ENCODE data around the gene VPS25. TPM values are rescaled to one million over a fixed set of nuclear protein-coding genes. Genes with fewer than 3 reads are reported as not detected.

The VPS25 gene
- total and polyA plus RNA-seq, 11 donors = 32.7 to 88.4 (median 37.9) TPM

DNA sequence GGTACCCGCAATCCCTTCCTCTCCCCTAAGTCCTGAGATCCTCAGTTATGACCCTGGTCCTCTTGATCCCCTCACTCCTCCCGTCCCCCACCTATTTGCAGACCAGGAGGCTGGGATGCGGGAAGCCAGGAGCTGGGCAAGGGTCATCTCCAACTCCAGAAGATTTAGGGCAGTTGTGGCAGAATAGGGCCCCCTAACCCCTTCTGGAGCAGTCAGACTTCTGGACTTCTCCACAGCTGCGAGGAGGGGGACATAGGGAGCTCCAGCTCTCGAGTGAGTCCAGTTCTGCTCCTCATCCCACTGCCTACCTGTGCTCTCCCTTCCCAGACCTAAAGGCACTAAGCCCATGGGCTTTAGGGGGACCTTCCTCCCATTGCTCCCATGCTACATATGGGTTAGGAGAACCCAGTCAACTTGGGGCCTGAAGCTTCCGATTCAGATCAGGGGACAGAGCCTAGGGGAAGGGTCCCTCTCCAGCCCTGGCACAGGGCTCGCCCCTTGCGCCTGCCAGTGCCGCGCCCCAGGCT, 8.5 kb downstream of the VPS25 start:
- Histone ChIP-seq H3K4me1 (peaks cover 0 to 32% (median 12%) of the 10 kb centered on the region in 12 donors), H3K9me3 (no peaks in the 10 kb centered on the region), H3K4me3 (no peak overlapping the region), H3K36me3 (peaks cover 0 to 31% (median 29%) of the 10 kb centered on the region in 9 donors), H3K27ac (no peak overlapping the region), H3K27me3 (peaks cover 26 to 70% (median 60%) of the 10 kb centered on the region in 9 donors)
- TF ChIP-seq POLR2A (IDR thresholded peaks at IDR 0.05) = no peak
- TF ChIP-seq, protein P1, sequence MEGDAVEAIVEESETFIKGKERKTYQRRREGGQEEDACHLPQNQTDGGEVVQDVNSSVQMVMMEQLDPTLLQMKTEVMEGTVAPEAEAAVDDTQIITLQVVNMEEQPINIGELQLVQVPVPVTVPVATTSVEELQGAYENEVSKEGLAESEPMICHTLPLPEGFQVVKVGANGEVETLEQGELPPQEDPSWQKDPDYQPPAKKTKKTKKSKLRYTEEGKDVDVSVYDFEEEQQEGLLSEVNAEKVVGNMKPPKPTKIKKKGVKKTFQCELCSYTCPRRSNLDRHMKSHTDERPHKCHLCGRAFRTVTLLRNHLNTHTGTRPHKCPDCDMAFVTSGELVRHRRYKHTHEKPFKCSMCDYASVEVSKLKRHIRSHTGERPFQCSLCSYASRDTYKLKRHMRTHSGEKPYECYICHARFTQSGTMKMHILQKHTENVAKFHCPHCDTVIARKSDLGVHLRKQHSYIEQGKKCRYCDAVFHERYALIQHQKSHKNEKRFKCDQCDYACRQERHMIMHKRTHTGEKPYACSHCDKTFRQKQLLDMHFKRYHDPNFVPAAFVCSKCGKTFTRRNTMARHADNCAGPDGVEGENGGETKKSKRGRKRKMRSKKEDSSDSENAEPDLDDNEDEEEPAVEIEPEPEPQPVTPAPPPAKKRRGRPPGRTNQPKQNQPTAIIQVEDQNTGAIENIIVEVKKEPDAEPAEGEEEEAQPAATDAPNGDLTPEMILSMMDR (IDR thresholded peaks at IDR 0.05) = no peak
- DNase-seq (no peak), ATAC-seq (no peak)
- WGBS, 4 donors = 31 to 58% (median 45%) methylated on average over 5 to 10 of the region's 10 CpGs
- intact Hi-C loops (cut with DNase I) = no loop called here

DNA sequence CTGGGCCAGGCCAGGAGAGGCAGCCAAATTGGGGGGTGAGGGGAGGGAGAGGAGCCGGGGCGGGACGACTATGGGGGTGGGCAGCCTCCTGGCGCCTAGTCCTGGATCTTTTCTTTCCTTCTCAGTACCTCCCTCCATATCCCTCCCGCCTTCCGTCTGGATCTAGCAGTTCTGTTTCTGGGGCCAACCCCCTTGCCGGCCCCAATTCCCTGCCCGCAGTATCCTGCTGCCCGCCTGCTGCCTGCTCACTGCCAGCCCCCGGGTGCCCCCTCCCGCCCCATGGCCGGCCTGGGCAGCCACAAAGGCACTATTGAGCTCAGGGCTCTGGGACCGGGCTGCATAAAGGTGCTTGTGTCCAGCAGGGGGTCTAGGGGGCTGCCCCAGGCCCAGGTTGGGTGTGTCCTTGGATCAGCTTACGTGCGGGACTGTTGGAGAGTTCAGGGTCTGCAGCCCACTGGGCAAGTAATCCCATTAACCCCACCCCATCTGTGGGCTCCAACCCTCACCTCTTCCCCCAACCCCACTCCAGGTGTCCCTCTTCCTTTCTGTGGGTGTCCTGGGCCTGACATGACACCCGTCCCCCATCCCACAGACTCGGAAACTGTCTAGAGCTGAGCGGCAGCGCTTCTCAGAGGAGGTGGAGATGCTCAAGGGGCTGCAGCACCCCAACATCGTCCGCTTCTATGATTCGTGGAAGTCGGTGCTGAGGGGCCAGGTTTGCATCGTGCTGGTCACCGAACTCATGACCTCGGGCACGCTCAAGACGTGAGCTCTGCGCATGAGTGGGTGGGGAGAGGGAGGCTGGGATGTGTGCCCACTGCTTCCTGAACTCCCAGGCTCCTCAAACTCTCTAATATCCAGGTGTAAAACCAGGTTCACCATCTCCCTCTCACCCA, 9.2 kb downstream of the VPS25 start:
- no peak overlapping the region for H3K27ac ChIP-seq
- no peak overlapping the region for H3K4me3 ChIP-seq
- H3K9me3 ChIP-seq = no peaks in the 10 kb centered on the region
- H3K4me1 ChIP-seq = peaks cover 0 to 32% (median 12%) of the 10 kb centered on the region in 12 donors
- TF ChIP-seq, protein P1 (IDR thresholded peaks at IDR 0.05) = no peak
- no peak for TF ChIP-seq POLR2A (IDR thresholded peaks at IDR 0.05)
- peaks cover 26 to 76% (median 63%) of the 10 kb centered on the region in 9 donors for H3K27me3 ChIP-seq
- intact Hi-C loops (cut with DNase I) = no loop called here
- ATAC-seq (no peak), DNase-seq (no peak)
- 28 to 66% (median 31%) methylated on average over 25 to 29 of the region's 29 CpGs for WGBS, 4 donors
- peaks cover 0 to 23% (median 22%) of the 10 kb centered on the region in 9 donors for H3K36me3 ChIP-seq

DNA sequence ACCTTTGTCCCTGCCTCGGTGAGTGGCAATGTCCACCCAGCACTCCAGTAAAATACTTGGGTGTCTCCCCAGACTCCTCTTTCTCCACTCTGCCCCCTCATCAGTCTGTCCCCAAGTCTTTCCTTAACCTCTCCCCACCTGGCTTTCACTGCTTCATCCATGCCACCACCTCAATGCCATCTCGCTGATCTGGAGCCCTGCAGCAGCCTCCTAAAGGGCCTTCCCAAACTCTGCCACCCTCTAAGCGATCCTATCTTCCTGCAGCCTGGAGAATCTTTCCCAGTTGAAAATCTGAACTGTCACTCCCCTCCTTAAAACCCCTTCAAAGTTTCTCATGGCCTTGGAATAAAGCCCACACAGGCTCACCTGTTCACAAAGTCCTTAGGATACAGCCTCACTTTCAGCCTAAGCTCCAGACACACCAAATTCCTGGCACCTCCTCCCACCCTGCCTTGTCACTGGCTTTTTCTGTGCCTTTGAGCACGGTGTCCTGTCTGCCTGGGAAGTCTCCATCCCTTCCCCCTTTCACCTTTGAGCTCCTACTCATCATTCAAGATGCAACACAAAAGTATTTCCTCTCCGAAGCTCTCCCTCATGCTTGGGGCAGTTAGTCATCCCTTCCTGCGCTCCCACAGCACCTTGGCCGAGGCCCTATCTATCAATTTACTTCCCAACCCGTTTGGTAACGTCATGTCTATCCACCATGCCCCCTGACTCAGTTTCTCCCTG, 10.0 kb downstream of the VPS25 start:
- peaks cover 0 to 32% (median 12%) of the 10 kb centered on the region in 12 donors for H3K4me1 ChIP-seq
- DNase-seq (no peak), ATAC-seq (no peak)
- H3K36me3 ChIP-seq = peaks cover 0 to 15% (median 14%) of the 10 kb centered on the region in 9 donors
- 27 to 45% (median 29%) methylated on average over 9 of the region's 9 CpGs for WGBS, 4 donors
- no peaks in the 10 kb centered on the region for H3K9me3 ChIP-seq
- no peak overlapping the region for H3K27ac ChIP-seq
- H3K27me3 ChIP-seq = peaks cover 26 to 84% (median 63%) of the 10 kb centered on the region in 9 donors
- TF ChIP-seq POLR2A (IDR thresholded peaks at IDR 0.05) = no peak
- TF ChIP-seq, protein P1 (IDR thresholded peaks at IDR 0.05) = no peak
- no peak overlapping the region for H3K4me3 ChIP-seq
- intact Hi-C loops (cut with DNase I) = no loop called here

DNA sequence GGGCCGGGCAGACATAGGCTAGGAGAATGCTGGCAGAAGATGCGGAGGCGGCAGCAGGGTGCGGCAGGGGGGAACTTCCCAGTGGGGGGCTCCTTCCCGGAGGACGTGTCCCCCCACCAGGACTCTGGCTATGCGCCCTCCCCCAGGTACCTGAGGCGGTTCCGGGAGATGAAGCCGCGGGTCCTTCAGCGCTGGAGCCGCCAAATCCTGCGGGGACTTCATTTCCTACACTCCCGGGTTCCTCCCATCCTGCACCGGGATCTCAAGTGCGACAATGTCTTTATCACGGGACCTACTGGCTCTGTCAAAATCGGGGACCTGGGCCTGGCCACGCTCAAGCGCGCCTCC, 10.5 kb downstream of the VPS25 start:
- intact Hi-C loops (cut with DNase I) = no loop called here
- DNase-seq = no peak
- 10 to 30% (median 14%) methylated on average over 19 to 22 of the region's 22 CpGs for WGBS, 4 donors
- H3K27ac ChIP-seq = no peak overlapping the region
- H3K27me3 ChIP-seq = peaks cover 26 to 89% (median 63%) of the 10 kb centered on the region in 9 donors
- H3K4me1 ChIP-seq = peaks cover 0 to 32% (median 12%) of the 10 kb centered on the region in 12 donors
- no peaks in the 10 kb centered on the region for H3K9me3 ChIP-seq
- no peak for TF ChIP-seq POLR2A (IDR thresholded peaks at IDR 0.05)
- TF ChIP-seq, protein P1 (IDR thresholded peaks at IDR 0.05) = no peak
- no peak for ATAC-seq
- peaks cover 0 to 10% (median 9%) of the 10 kb centered on the region in 9 donors for H3K36me3 ChIP-seq
- H3K4me3 ChIP-seq = no peak overlapping the region

Data from heart left ventricle (tissue), 16 donors.